HL-60/S4 treated with retinoic acid at 250 ng/mL for 4 days and 3 days (cell line): ENCODE results near the gene PHF24.
"Not testable (repeated sequence)": the region's sequence is repeated elsewhere in the genome, so short reads cannot be mapped to it uniquely, and the experiment has no call there.

ENCODE experiments used
- in situ Hi-C: fragments of 300-500 bp; cut with MboI; formaldehyde crosslinking; loops from 2 replicates; pipeline ENCODE4 v1.7.0; 2022; ENCODE audit warnings: low sequenced_read_pairs

PHF24 gene

GRCh38 chr9:34957492-34958410 lies at the start of gene PHF24:
Gene PHF24 (plus strand): TSS chr9:34958285. CDS start chr9:34971299, 13,014 bp downstream.
- in situ Hi-C loops = no loop called here

DNA sequence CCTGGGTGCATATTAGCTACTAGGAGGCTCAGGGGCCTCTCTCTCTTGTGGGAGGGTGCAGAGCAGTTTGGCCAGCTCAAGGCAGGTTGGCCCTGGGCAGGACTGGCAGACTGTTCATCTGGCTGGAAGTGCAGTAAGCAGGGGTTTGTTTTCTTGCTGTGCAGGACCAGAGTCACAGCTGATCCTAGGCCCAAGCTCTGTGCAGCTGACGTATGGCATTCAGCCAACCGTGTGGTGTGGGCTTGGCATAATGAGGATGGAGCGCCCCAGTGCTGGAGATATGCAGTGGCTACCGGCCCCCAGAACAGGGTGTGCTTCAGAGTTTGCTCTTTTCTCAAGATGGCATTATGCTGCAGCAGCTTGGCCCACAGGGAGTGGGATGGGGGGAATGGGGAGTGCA lies 31.0 kb upstream of the PHF24 start:
- in situ Hi-C loops = no loop called here

- in situ Hi-C loops = no loop called here
These were observed 29.2 kb upstream of the PHF24 start for GRCh38 chr9:34928921-34929320.

DNA sequence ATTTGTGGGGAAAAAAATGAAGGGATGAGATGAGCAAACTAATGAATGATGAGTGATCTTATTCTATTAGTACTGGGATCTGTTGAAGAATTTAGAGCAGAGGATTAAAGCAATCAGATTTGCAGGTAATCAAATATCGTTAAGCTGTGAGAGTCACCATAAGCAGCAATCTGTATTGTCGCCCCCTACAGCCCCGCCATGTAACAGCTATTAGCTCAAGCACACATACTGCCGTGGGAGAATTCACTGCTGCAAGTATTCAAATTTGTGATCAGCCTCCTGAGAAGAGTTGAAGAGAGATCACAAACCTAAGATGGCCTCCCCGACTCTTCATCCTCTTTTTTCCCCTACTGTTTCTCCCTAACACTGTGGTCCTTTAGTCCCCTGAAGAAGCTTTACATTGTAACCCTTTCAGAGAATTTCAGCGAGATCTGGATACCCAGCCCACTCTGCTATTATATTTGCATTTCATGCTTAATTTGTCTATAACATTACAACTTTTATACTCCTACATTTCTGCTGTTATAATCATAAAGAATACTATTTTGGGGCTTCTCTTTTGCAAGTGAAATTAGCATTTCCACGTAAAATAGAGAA lies 28.5 kb upstream of the PHF24 start:
- in situ Hi-C loops = no loop called here

- in situ Hi-C loops = not testable (repeated sequence)
These were observed 18.1 kb upstream of the PHF24 start for GRCh38 chr9:34939989-34940388.

- in situ Hi-C loops = no loop called here
These were observed 9.6 kb upstream of the PHF24 start for GRCh38 chr9:34948451-34948850.

DNA sequence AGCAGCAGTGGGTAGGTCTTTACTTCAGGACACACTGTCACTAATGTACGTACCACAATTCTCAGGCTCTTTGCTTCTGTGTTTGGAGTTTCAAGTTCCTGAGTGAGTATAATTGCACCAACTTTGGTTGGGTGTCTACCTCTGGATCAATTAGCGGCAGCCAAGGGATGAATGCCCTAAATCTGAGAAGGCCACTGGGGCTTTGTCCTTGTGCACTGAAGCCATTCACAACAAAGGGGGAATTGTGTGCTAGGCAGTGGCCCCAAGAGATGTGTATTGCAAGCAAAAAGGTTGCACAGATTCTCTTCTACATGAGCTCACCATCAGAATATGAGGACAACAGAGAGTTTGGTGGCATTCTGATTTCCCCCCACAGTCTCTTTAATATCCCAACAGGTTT lies 3.9 kb upstream of the PHF24 start:
- in situ Hi-C loops = no loop called here

DNA sequence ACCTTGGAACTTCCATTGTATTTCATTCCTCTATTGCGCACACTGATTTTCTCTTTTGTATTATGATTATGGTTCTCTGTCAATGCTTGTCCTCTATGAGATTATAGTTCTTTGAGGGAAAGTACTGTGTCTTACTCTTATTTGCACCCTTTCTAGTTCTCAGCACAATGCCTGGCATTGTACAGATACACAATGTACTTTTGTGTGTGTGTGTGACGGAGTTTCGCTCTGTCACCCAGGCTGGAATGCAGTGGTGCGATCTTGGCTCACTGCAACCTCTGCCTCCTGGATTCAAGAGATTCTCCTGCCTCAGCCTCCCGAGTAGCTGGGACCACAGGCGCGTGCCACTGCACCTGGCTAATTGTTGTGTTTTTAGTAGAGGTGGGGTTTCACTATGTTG lies 2.0 kb upstream of the PHF24 start:
- in situ Hi-C loops = not testable (repeated sequence)

DNA sequence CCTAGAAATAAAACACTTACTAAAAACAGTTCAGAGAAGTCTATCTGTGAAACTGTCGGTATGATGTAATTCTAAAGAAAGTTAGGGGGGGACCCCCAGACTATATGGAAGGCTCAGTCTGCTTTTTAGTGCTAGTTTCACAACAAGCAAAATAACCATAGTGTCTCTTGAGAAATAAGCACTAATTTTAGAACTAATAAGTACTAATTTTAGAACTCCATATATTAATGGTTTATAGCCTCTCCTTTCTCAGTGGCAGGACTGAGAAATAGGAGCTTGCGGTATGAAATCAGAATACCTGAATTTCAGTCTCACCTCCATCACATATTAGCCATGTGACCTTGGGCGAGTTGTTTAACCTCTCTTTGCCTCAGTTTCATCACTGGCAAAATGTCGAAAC lies 1.4 kb upstream of the PHF24 start:
- in situ Hi-C loops = no loop called here

DNA sequence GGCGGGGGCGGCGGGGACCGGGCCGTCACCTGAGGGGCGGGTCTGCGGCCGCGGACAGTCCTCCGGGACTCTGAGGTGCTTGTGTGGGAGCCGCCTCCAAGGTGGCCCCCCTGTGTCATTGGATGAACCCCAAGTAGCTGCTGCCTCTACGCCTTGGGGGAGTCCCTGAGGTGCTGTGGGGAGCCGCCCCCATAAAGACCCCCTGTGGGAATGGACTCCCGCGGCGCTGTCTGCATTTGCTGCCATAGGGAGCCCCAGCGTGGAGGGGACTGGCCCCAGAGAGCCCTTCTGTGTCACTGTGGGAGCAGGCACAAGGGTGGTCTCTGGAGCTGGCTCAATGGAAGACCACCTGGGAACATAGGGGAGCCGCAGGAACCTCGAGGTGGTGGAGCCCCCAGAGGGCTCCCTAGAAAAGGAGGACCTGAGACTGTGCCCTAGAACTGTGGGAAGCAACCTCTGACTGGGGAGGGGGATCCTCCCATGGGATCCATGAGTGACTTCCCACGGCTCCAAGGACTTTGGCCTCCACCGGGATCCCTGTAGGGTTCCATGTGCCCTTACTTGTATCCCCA lies 412 bp downstream of the PHF24 start:
- in situ Hi-C loops = no loop called here

DNA sequence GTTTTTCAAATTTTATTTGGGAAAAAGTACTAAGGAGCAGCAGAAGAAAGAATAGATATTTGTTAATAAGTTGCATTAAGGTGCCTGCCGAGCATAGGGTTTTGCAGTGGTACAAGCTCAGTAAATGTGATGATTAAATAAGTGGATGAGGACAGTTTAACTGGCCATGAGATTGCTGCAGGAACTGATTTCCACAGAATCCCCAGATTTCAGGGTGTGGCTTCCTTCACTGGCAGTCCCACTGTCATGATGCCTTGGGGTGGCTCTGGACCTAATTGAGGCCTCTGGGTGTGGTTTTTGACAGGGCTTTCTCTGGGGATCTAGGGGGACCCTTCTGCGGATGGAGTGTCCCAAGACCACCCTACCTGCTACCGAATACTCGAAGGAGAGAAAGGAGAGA lies 1.4 kb downstream of the PHF24 start:
- in situ Hi-C loops = no loop called here

DNA sequence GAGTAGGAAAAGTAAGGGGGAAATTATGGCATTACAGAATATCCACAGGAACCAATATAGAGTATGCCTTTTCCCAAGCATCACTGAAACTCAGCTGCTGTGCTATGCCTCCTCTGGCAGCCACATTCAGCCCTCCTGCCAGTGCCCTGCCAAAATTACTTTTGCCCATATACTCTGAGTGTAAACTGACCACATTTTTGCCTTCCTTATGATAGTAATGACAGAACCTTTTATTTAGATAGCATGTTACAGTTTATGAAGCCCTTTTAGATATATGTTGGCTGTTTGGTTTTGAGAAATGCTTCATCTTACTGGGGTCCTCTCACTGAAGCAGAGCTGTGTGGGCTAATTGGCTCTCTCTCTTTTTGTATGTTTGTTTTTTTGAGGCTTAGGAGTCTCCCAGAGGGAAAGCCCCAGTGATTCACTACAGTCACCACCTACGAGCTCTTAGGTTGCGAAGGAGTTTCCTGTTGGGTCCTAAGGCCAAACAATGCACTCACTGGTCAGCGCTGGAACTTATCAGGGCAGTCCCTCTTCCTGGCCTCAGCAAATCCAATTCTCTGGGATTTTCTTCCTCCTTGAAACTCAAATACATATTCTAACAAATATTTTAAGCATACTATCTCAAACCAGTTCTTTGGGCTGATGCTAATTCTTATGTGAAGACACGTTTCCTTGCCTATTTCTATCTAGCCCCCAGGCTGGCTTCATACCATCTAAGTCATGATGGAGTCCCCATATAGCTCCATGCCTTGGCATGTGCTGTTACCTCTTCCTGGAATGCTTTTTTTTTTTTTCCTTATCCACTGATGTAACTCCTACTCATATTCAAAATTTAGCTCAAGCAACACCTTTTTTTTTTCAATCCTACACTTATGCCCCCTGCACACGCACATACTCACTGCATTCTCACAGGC lies 3.7 kb downstream of the PHF24 start:
- in situ Hi-C loops = no loop called here

- in situ Hi-C loops = no loop called here
These were observed 4.5 kb downstream of the PHF24 start for GRCh38 chr9:34962546-34962945.

- in situ Hi-C loops = no loop called here
These were observed 5.5 kb downstream of the PHF24 start for GRCh38 chr9:34963552-34963951.

- in situ Hi-C loops = no loop called here
These were observed 6.4 kb downstream of the PHF24 start for GRCh38 chr9:34964458-34964857.

- in situ Hi-C loops = no loop called here
These were observed 13.2 kb downstream of the PHF24 start for GRCh38 chr9:34971146-34971811.

DNA sequence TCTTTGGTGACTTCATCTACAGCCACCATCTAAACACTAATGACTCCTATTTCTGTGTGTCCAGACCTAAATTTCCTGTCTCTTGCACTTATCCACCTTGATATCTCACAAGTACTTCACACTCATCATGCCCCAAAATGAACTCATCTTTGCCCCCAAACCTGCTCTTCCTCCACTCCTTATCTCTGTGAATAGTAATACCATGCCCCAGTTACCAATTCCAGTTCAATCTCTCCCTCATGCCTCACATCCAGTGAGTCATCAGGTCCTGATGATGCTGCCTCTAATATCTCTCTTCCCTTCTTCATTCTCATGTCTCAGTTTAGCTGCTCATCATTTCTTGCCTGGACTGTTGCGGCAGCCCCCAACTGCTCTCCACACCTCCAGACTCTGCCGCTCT lies 16.6 kb downstream of the PHF24 start:
- in situ Hi-C loops = no loop called here

DNA sequence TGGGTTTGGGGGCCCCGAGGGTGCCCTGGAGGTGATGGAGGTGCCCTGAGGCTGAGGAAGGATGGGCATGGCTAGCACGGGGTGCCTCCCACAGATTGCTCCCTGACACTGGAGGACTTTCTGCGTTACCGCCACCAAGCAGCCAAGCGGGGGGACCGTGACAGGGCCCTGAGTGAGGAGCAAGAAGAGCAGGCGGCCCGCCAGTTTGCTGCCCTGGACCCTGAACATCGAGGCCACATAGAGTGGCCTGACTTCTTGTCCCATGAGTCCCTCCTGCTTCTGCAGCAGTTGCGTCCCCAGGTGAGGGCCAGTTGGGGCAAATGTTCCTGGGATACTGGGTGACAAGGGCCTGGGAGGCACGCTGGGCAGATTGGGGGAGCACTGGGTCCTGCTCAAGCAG lies 18.4 kb downstream of the PHF24 start:
- in situ Hi-C loops = no loop called here

DNA sequence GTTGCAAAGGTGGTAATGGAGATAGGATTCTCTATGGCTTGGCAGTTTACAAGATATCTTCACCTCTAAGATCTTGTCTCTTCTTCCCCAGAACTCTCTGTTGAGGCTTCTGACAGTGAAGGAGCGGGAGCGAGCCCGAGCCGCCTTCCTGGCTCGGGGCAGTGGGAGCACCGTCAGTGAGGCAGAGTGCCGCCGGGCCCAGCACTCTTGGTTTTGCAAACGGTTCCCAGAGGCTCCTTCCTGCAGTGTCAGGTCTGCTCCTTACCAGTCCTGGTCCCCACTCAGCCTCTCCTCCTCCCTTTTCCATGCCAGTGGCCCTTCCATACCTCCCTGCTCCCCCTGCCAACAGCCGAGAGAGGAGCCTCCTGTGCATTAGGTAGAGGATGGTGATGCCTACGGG lies 18.9 kb downstream of the PHF24 start:
- in situ Hi-C loops = no loop called here

GRCh38 chr9:34980181-34980761 lies 22.2 kb downstream of the PHF24 start:
- in situ Hi-C loops = no loop called here
